ENCODE measurements around the gene CDH8.
"Not testable (repeated sequence)": the region's sequence is repeated elsewhere in the genome, so short reads cannot be mapped to it uniquely, and the experiment has no call there.

The CDH8 gene

GRCh38 chr16:61858988-61859387 is 177.2 kb downstream of the CDH8 start:
- DNase-seq (ENCODE audit: low spot score), result no peak

GRCh38 chr16:61842666-61843065 is 193.6 kb downstream of the CDH8 start:
- DNase-seq (ENCODE audit: low spot score), result no peak

- no peak for DNase-seq (ENCODE audit: low spot score)
Observed at GRCh38 chr16:61836804-61837393, 199.3 kb downstream of the CDH8 start.

- no peak for DNase-seq (ENCODE audit: low spot score)
Observed at GRCh38 chr16:61834082-61834481, 202.2 kb downstream of the CDH8 start.

GRCh38 chr16:61831351-61831917 is 204.8 kb downstream of the CDH8 start:
- no peak for DNase-seq (ENCODE audit: low spot score)

- DNase-seq (ENCODE audit: low spot score), result no peak
Observed at GRCh38 chr16:61829631-61830030, 206.6 kb downstream of the CDH8 start.

GRCh38 chr16:61823326-61823725 is 212.9 kb downstream of the CDH8 start:
- DNase-seq (ENCODE audit: low spot score), result no peak

- no peak for DNase-seq (ENCODE audit: low spot score)
Observed at GRCh38 chr16:61820820-61821219, 215.4 kb downstream of the CDH8 start.

GRCh38 chr16:61820398-61820797 is 215.8 kb downstream of the CDH8 start:
- peak; percentile 46 for DNase-seq (ENCODE audit: low spot score)

- DNase-seq (ENCODE audit: low spot score), result no peak
Observed at GRCh38 chr16:61818850-61819249, 217.4 kb downstream of the CDH8 start.

GRCh38 chr16:61817583-61818278 is 218.5 kb downstream of the CDH8 start:
- no peak for DNase-seq (ENCODE audit: low spot score)

- no peak for DNase-seq (ENCODE audit: low spot score)
Observed at GRCh38 chr16:61814726-61815347, 221.4 kb downstream of the CDH8 start.

GRCh38 chr16:61813339-61813738 is 222.9 kb downstream of the CDH8 start:
- no peak for DNase-seq (ENCODE audit: low spot score)

- DNase-seq (ENCODE audit: low spot score), result no peak
Observed at GRCh38 chr16:61812251-61812650, 224.0 kb downstream of the CDH8 start.

GRCh38 chr16:61807551-61807950 is 228.7 kb downstream of the CDH8 start:
- no peak for DNase-seq (ENCODE audit: low spot score)

- DNase-seq (ENCODE audit: low spot score), result not testable (repeated sequence)
Observed at GRCh38 chr16:61801217-61801616, 235.0 kb downstream of the CDH8 start.

- DNase-seq (ENCODE audit: low spot score), result no peak
Observed at GRCh38 chr16:61798741-61799140, 237.5 kb downstream of the CDH8 start.

GRCh38 chr16:61797961-61798507 is 238.2 kb downstream of the CDH8 start:
- DNase-seq (ENCODE audit: low spot score), result no peak

GRCh38 chr16:61797296-61797795 is 238.9 kb downstream of the CDH8 start:
- DNase-seq (ENCODE audit: low spot score), result no peak

GRCh38 chr16:61792194-61792909 is 243.9 kb downstream of the CDH8 start:
- DNase-seq (ENCODE audit: low spot score), result peak; percentile 83

- no peak for DNase-seq (ENCODE audit: low spot score)
Observed at GRCh38 chr16:61791464-61791863, 244.8 kb downstream of the CDH8 start.

GRCh38 chr16:61781855-61782254 is 254.4 kb downstream of the CDH8 start:
- not testable (repeated sequence) for DNase-seq (ENCODE audit: low spot score)
